ENCODE results near the gene VN1R5.

DNA sequence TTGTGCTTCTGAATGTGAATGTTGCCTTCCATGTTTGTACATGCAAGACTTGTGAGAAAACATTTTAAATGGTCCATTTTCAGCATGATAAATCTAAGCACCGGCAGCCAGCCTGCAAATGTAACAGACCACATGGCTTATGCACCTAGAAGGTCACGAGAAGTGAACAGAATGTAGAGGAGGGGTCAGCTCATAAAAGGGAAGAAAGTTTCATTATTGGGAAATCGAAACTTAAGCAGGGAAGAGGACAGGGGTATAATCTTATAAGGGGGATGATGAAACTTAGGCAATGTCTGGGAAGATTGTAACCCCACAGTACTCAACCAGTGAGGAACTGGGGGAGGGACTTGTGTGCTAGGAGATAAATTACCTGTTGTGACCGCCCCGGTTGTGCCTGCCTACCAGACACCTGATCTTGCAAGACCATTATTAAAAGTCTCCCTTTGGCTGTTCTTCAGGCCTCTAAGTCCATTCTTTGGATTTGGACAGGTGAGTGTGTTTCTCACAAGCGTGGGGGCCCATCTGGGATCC is 37.7 kb upstream of the VN1R5 start:
- no peak for TF ChIP-seq CTCF (IDR thresholded peaks at IDR 0.05)
- TF ChIP-seq, protein P1, sequence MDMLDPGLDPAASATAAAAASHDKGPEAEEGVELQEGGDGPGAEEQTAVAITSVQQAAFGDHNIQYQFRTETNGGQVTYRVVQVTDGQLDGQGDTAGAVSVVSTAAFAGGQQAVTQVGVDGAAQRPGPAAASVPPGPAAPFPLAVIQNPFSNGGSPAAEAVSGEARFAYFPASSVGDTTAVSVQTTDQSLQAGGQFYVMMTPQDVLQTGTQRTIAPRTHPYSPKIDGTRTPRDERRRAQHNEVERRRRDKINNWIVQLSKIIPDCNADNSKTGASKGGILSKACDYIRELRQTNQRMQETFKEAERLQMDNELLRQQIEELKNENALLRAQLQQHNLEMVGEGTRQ (CRISPR knock-in tag; IDR thresholded peaks at IDR 0.05), result no peak
- no peak for TF ChIP-seq E2F5 (CRISPR knock-in tag; IDR thresholded peaks at IDR 0.05)

All from WTC11 (cell line).